Epithelial cell of prostate (primary cell): ENCODE data around the gene CSTF3.
A peak's percentile ranks its signal among the peaks of the same experiment; 100 is the strongest.

ENCODE experiments used
- DNase-seq: peaks from one replicate; pipeline ENCODE4 v3.0.0-alpha.2; 2011; ENCODE audit warnings: low read depth, low spot score
- H3K27ac ChIP-seq: fragments of 450-650 bp; 2 replicates; pipeline ENCODE4 v1.5.1; 2017; ENCODE audit warnings: mild to moderate bottlenecking

Gene CSTF3

DNA sequence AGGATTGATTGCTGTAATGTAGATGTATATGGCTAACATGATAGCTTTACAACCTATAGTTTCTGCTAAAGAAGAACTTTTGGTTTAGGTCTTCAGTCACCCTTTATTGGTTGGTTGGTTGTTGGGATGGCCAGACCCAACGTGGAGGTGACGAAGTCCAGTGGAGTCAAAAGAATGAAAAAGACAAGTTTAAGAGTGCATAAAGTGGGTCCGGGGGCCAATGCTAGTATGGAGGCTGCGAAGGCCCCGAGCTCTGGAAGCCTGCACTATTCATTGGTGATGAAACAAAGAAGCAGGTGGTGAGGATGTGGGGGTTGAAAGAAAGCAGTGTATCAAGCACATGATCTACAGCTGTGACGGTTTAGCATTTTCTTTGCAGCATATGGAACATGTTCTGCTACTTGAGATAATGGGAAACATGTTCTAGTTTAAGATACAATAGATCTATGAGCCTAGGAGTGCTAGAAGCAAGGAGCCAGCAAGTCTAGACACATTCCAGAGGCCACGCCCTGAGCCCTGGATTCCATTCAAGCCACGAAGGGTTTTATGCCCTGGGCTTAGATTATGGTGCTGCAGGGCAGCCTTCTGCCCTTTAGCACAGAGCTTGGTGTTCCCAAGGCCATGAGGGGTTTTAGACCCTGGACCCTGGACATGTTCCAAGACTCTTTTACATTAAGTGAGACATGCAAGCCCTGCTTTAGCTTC lies 115.6 kb downstream of the CSTF3 start:
- DNase-seq, result no peak
- H3K27ac ChIP-seq, result peak overlapping the region; percentile 81

DNA sequence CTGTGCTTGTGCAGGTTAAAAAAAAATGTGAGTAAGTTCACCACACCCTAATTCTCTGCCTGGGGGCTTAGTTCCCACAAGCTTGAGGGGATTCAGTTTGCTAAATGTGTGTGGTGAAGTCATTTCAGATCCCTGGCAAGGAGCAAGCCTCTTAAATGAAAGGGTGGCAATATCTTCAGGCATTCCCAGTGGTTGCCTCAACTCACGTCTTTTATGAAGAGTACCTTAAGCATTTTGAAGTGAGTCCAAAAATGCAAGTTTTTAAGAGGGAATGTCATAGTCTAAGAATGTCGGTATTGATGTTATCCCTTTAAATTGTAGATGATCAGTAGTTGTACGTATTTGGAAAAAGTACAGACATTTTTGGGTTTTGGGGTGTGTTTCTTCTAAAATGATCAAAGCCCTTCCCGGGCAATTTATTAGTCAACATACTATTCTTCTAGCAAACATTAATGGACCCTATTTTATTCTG lies 117.0 kb downstream of the CSTF3 start:
- peak overlapping the region; percentile 81 for H3K27ac ChIP-seq
- peak; percentile 95 for DNase-seq

- DNase-seq, result no peak
Measured at GRCh38 chr11:33043221-33043830, 118.0 kb downstream of the CSTF3 start.

DNA sequence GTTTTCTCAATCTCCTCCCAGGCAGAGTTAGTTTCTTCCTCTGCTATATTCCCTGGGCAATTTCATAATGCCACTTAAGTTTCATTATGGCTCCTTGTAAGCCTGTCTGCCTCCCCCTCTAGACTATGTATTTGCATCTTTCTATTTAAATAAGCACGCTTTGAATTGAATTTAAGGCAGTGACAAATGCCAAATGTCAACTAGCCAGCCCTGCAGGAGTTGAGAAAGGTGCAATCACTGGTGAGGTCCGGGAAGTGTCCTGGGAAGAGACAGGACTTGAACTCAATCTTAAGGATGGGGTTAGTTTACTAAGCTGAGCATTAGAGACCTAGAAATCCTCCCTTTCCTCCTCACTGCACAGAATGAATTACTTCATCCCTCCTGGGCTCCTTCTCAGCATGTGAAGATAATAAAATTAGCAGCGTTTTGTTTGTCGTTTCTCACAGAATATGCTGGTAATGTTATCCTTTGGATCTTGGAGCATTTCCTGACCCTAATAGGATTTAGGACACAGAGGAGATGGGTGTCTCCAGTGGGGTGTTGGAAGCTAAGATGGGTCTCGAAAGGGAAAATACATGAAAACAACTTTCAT lies 120.3 kb downstream of the CSTF3 start:
- H3K27ac ChIP-seq, result peak overlapping the region; percentile 96
- no peak for DNase-seq

More at GRCh38 chr11:33043221-33043830, 118.0 kb downstream of the CSTF3 start:
- H3K27ac ChIP-seq, result peak overlapping the region; percentile 81

DNA sequence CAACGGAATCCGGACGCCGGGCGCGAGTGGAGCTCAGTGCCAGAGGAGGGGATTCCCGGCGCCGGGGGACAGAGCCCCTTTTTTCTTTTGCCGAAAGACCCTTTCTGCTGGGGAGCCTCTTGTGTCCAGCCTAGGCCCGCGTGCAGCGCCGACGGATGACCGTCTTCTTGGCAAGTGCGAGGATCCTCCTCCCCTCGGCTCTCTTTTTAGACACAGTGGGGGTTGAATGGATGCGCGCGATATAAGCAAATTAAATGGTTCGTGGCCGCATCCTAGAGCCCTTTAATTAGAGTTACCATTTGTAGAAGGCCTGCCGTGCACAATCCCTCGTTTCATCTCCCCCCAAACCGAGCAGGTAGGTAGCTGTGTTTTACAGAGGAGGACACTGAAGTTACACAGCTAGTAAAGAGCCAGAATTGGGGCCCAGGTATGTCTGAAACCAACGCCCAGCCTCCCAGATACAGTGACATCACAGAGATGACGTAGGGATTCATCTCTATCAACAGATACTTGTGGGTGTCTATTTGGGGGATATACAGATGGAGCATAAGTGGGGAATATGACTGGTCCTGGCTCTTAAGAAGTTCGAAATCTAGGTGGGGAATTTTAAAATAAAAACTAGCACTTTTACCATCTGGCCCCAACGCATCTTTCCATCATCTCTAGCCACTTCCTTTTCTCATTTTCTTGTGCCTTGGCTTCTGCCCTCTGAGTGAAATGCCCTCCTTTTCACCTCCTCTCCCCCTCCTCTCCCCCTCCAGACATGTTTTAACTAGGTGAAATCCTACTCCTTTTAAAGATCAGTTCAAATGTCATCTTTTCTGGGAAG lies 121.0 kb downstream of the CSTF3 start:
- peak overlapping the region; percentile 96 for H3K27ac ChIP-seq
- DNase-seq, result no peak

DNA sequence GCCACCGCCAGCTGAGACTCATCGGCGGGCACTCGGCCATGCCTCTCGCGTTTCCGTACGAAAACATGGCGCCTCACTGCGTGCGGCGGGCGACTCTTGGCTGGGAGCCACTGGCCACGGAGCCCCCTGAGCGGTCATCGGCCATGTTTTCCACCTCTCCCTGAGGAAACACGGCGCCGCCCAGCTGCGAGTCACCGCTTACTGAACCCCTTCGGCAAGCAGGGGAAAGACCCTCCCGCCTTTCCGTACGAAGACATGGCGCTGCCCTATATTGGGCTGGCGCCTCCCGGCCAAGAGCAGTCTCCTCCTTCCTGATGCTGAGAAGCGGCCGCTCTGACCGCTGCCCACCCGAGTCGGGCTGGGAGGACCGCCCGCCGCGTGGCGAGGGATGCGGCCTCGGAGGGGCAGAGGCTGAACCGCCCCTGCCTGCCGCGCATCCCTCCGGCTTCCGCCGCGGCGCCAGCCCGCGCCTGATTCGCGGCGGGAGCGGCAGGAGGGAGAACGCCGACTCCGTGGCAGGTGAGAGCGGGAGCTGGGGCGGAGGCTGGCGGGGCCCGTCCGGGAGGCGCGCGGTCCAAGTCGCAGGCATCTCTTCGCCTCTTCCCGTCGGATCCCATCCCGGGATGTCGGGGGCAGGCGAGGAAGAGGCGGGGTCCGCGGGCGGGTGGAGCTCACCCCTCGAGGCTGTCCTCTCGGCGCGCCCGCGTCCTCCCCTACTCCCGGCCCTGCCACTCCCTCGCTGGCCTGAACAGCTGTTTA lies 121.8 kb downstream of the CSTF3 start, which contains the start of gene TCP11L1:
TSS of gene TCP11L1 (plus strand) at position 299 of the 759 bp plus-strand sequence. CDS start 4,202 bp downstream, outside the sequence.
- no peak for DNase-seq
- H3K27ac ChIP-seq, result peak within 1 kb of the TSS; percentile 96

GRCh38 chr11:33035011-33035410 lies 126.3 kb downstream of the CSTF3 start:
- no peak for DNase-seq
- no peak overlapping the region for H3K27ac ChIP-seq
